UCSD-AML1 (cell line): ENCODE measurements around the gene PSMC3.

Source experiments
- DNase-seq: peaks from one replicate; lab custom pipeline; 2025; ENCODE audit not compliant: unreplicated experiment; lab: John Stamatoyannopoulos, UW

PSMC3 gene

GRCh38 chr11:47395223-47396048, 30.8 kb downstream of the PSMC3 start:
- DNase-seq: no peak

DNA sequence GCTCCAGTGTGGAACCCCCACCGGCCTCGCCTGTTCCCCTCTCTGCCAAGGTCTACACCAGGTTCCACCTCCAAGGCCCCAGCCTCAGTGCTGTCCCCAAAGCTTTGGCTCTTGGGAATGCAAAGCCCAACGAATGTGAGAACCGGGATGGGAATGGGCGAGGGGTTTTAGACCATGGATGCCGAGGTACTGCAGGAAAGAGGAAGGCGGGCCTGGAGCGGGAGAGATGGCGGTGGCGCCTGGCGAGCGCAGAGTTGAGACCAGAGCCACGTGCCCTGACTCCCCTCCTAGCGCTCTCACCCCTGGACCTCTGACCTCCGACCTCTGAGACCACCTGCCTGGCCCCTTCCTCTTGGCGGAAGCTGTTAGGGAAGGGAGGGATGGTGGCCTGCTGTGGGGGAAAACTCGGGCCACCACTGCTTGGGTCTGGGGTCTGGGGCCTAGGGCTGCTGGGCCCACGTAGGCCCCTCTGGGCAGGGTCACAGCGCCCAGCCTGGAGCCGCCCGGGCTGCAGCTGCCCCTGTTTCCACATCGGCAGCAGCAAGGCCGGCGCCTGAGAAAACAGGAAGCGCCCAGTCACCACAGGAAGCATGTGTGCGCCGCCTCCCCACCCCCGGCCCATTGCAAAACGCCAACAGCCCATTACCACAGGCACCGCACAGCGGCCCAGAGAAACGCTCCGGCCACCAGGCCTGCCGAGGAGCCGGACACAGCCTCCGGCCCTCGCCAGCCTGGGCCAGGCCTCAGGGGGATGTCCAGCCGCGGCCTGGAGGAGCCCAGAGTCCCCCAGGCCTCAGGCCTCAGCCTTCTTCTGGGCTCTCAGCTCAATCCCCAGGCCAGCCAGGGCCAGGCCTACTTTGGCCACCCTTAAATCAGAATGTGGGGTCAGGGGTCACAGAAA, 31.7 kb downstream of the PSMC3 start:
- peak; percentile 88 for DNase-seq

GRCh38 chr11:47394050-47394321, 32.3 kb downstream of the PSMC3 start:
- DNase-seq: no peak

DNA sequence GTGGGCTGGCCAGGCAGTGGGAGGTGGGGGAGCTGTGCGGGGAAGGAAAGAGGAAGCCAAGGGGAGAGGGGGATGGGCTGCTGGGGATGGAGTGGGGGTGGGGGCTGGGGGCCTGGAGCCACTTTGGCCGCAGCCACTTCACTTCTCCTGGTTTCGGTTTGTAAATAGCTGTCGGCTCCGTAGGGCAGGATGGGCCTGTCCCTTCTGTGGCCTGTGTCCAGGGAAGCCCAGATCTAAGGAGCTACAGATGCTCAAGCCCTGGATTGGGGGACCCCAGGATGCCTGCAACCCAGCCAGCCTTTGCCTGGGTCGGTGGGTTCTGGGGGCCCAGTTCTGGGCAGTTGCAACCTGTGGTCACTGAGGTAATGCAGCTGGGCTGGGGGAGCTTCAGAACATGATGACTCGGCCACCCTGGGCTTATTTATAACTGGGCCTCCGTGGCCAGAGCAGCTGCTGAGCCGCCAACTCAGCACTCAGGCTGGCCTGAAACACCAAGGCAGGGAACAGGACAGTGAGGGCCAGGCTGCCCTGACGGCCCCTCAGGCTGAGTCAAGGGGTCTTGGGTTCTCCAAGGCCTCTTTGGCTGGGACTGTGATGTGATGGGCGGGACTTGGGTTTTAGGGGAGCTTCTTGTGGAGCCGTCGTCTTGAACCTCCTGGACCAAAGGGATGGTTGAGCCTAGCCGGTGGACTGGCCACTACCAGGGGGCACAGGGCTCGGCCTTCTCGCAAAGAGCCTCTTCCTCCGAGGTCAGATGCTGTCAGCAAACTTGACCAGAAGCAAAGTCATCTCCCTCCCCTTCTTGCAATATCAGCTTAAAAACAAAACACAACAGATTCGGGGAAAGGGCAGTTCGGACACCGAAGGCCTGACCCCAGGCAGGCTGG, 32.8 kb downstream of the PSMC3 start:
- peak; percentile 71 for DNase-seq

DNA sequence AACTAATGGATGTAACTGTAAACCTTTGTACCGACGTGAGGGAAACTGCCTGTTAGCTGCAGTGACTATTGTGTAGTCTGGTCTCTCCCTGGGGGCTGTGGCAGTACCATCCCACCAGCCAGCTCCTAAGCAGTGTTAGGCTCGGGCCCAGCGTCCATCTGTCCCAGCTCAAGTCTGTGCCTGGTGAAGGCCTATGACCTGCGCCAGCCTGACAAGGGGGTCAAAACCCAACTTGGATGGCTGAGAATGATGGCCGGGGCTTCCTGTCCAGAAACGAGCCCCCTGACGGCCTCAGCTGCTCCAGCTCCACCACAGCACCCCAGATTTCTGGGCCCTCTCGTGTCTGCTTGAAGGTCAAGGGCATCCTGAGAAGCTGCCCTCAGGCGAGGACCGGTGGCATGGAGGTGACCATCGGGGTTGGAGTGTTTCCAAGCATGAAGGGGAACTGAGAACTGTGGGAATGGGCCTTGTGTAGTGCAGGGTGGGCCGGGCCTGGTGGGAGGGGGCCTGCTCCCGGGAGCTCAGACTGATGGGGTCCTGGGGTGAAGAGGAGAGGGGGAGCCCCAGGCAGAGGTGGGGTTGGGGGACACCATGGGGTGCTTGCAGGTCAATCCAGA, 33.6 kb downstream of the PSMC3 start:
- no peak for DNase-seq

GRCh38 chr11:47391711-47392432, 34.4 kb downstream of the PSMC3 start:
- no peak for DNase-seq

DNA sequence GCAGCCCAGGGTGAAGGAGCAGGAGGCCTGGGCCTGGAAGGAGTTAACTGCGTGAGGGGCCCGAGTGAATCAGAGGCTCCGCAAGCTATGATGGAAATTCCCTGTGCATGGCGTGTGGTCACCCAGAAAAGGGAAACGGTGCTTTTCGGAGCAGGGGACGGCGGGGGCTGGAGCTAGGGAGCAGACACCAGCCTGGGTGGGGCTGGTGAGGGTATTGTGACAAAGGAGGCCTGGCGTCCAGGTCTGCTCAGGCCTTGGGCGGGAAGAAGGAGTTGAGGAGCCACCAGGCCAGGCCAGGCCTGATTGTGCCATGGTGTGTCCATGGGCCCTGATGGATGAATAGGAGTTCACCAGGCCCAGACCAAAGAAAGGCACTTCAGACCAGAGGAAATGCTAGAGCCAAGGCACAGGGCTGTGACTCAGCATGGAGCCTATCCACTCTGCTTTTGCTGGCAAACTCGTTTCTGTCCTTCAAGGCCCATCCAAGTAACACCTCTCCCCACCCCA, 35.1 kb downstream of the PSMC3 start:
- peak; percentile 56 for DNase-seq

DNA sequence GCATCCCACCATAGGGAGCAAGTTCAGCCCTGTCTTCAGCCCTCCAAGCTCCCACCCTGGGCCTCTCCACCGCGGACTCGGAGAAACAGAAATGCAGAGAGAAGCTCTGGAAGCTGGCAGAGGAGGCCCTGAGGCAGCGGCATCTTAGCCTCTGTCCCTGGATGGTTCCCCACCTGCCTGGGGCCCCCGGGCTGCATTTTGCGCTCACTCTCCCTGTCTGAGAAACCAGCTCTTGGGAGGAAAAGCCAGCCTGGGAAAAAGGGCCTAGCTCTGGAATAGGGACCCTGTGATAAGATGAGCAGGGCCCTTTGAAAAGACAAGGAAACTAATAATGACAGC, 35.8 kb downstream of the PSMC3 start:
- no peak for DNase-seq

- DNase-seq: no peak
These were observed 36.4 kb downstream of the PSMC3 start for GRCh38 chr11:47389577-47390421.

- DNase-seq: no peak
These were observed 37.3 kb downstream of the PSMC3 start for GRCh38 chr11:47388697-47389576.

DNA sequence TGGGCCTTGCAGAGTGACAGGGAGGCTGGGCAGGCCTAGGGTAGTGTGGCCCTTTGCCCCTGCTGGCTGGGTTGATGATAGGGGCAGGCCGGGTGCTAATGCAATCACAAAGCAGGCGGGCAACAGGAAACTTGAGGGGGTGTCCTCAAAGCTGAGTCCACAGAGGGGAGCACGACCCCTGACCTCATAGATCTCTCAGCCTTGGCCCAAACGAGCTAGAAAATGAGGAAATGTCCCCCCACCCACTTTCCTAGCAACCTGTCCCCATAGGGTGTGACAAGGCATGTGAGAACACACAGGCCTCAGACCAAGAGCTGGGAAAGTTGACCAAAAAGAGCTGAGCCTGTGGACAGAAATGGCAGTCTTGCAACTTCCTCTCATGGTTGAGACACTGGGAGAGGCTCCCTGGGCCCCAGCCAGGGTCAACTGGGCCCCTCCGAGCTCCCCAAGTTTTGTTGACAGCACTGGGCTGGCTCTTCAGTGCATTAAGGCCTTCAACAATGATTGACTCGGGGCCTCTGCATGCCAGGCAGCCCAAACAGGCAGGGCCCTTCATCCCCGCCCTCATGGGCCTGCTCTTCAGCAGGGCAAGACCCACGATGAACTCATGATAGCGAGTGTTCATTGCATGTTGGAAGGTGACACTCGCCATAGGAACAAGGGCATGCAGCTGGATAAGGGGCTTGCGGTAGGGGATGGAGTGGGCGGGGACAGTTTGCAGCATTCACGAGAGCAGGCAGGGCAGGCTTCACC, 38.1 kb downstream of the PSMC3 start:
- no peak for DNase-seq

- DNase-seq: no peak
These were observed 41.7 kb downstream of the PSMC3 start for GRCh38 chr11:47384498-47384897.

DNA sequence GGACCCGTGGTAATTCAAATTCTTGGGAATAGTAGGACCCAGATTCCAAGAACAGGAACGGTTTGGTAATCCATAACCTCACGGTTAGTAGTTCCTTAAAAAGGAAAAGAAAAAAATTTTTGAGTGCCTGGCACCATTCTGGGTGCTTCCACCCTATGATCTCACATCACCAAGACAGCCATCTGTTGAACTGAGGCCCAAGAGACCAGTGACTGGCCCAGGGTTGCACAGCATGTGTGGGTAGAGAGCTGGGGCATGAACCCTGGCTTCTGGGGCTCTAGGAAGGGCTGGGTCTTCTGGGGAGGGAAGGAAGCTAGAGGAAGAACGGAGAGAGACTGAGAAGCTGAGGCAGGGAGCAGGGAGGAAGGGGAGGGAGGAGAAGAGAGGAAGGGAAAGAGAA, 43.2 kb downstream of the PSMC3 start:
- no peak for DNase-seq

DNA sequence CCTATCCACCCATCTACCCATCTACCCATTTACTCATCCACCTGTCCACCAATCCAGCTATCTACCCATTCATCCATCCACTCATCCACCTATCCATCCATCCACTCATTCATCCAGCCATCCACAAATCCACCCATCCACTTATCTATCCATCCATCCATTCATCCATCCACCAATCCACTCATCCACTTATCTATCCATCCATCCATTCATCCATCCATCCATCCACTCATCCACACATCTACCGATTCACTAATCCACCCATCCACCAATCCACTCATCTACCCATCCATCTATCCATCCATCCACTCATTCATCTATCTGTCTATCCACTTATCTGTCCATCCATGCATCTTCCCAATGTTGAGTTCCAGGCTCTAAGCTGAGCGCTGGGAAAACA, 46.2 kb downstream of the PSMC3 start:
- no peak for DNase-seq

DNA sequence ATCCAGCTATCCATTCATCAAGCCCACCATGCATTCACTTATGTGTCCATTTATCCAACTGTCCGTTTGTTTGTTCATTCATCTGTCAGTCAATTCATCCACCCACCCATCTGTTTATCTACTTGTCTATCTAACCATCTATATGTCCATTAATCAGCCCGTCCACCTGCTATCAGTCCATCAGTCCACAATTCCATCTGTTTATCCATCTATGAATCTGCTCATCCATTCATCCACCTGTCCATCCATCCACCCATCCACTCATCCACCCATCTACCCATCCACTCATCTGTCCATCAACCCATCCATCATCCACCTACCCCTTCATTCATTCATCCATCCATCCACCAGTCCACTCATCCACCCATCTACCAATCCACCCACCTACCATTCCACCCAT, 46.9 kb downstream of the PSMC3 start:
- DNase-seq: no peak

- DNase-seq: no peak
These were observed 47.4 kb downstream of the PSMC3 start for GRCh38 chr11:47378836-47379170.

DNA sequence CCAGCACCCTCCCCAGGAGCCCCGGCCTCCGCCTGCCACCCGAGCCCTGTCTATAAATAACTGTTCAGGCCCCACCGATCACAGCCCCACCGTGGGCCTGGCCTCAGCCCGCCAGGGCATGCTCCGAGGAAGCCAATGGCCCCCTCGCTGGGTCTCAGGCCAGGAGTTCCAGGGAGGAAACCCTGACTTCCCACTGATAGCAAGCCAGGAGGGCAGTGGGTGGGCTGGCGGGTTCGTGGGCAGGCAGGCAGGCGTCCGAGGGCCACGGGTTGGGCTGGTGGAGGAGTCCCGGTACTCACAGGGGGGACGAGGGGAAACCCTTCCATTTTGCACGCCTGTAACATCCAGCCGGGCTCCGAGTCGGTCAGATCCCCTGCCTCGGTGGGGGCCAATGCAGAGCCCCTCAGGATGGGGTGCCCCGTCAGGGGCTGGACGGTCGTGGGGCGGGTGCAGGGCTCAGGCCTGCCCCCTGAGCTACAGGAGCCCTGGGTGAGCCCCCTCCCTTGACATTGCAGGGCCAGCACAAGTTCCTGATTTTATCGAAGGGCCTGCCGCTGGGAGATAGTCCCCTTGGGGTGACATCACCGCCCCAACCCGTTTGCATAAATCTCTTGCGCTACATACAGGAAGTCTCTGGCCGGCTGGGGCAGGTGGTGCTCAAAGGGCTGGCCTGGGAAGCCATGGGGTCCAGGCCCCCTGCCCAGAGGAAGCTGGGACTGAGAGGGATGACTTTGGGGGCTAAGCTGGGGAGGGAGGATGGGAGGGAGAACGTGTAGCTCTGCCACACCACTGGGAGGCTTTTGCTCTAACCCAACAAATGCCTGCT, 48.0 kb downstream of the PSMC3 start, which contains the start of gene SPI1:
SPI1 (minus strand) TSS at position 538 of the 826 bp plus-strand sequence; CDS start at position 344, 194 bp downstream.
- DNase-seq: peak; percentile 84
